ENCODE data around the gene DHPS.

The DHPS gene

GRCh38 chr19:12639901-12640613, 41.6 kb downstream of the DHPS start:
- peak; percentile 68 for TF ChIP-seq CTCF (IDR thresholded peaks at IDR 0.05; ENCODE audit: low read depth, low read length)
- no peak overlapping the region for H3K4me3 ChIP-seq (ENCODE audit: low read depth, low read length)

- no peak overlapping the region for H3K4me3 ChIP-seq (ENCODE audit: low read depth, low read length)
- no peak for TF ChIP-seq CTCF (IDR thresholded peaks at IDR 0.05; ENCODE audit: low read depth, low read length)
Observed at GRCh38 chr19:12638611-12639182, 43.0 kb downstream of the DHPS start.

- no peak for TF ChIP-seq CTCF (IDR thresholded peaks at IDR 0.05; ENCODE audit: low read depth, low read length)
- H3K4me3 ChIP-seq (ENCODE audit: low read depth, low read length): no peak overlapping the region
Observed at GRCh38 chr19:12636631-12637030, 45.0 kb downstream of the DHPS start.

- H3K4me3 ChIP-seq (ENCODE audit: low read depth, low read length): no peak overlapping the region
- TF ChIP-seq CTCF (IDR thresholded peaks at IDR 0.05; ENCODE audit: low read depth, low read length): no peak
Observed at GRCh38 chr19:12629215-12629614, 52.5 kb downstream of the DHPS start.

- H3K4me3 ChIP-seq (ENCODE audit: low read depth, low read length): no peak overlapping the region
Observed at GRCh38 chr19:12628040-12629022, 53.3 kb downstream of the DHPS start.

GRCh38 chr19:12626958-12627357, 54.7 kb downstream of the DHPS start:
- TF ChIP-seq CTCF (IDR thresholded peaks at IDR 0.05; ENCODE audit: low read depth, low read length): no peak
- H3K4me3 ChIP-seq (ENCODE audit: low read depth, low read length): no peak overlapping the region

More at GRCh38 chr19:12628040-12629022, 53.3 kb downstream of the DHPS start:
- no peak for TF ChIP-seq CTCF (IDR thresholded peaks at IDR 0.05; ENCODE audit: low read depth, low read length)

Measured in WI38 (cell line).